Breast epithelium (tissue), 3 donors: Measurements from ENCODE around the gene LRRC3B.
"Not testable (repeated sequence)": the region's sequence is repeated elsewhere in the genome, so short reads cannot be mapped to it uniquely, and the experiment has no call there.

Experiments used
- POLR2A ChIP-seq: fragments of 450-650 bp; IDR thresholded peaks from one replicate; pipeline ENCODE4 v1.6.1; 2016; ENCODE audit warnings: antibody characterized with exemption, mild to moderate bottlenecking, moderate library complexity
- POLR2AphosphoS5 ChIP-seq, 3 donors: sonication (generic); formaldehyde crosslinking; IDR thresholded peaks; one replicate each; pipeline ENCODE4 v1.6.1; 2017; ENCODE audit warnings: antibody characterized with exemption in 3 of 3
- TF ChIP-seq, protein P1 (sequence below), 3 donors: fragments of 450-650 bp; IDR thresholded peaks; one replicate each; pipeline ENCODE4 v1.5.1; 2016 to 2017; ENCODE audit warnings: antibody characterized with exemption in 3 of 3, mild to moderate bottlenecking in 3 of 3, moderate library complexity in 3 of 3

DNA sequence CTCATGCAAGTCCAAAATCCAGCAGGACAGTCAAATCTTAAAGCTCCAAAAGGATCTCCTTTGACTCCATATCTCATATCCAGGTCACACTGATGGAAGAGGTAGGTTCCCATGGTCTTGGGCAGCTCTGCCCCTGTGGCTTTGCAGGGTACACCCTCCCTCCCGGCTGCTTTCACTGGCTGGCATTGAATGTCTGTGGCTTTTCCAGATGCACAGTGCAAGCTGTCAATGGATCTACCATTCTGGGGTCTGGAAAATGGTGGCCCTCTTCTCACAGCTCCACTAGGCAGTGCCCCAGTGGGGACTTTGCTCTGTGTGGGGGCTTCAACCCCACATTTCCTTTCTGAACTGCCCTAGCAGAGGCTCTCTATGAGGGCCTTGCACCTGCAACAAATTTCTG, 19.3 kb upstream of the LRRC3B start:
- TF ChIP-seq, protein P1, sequence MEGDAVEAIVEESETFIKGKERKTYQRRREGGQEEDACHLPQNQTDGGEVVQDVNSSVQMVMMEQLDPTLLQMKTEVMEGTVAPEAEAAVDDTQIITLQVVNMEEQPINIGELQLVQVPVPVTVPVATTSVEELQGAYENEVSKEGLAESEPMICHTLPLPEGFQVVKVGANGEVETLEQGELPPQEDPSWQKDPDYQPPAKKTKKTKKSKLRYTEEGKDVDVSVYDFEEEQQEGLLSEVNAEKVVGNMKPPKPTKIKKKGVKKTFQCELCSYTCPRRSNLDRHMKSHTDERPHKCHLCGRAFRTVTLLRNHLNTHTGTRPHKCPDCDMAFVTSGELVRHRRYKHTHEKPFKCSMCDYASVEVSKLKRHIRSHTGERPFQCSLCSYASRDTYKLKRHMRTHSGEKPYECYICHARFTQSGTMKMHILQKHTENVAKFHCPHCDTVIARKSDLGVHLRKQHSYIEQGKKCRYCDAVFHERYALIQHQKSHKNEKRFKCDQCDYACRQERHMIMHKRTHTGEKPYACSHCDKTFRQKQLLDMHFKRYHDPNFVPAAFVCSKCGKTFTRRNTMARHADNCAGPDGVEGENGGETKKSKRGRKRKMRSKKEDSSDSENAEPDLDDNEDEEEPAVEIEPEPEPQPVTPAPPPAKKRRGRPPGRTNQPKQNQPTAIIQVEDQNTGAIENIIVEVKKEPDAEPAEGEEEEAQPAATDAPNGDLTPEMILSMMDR (IDR thresholded peaks at IDR 0.05) = not testable (repeated sequence)
- TF ChIP-seq POLR2A; POLR2AphosphoS5 (IDR thresholded peaks at IDR 0.05): not testable (repeated sequence)
